Type B pancreatic cell (in vitro differentiated cells): ENCODE measurements around the gene IL16. TPM values are rescaled to one million over a fixed set of nuclear protein-coding genes. Genes with fewer than 3 reads are reported as not detected.

ENCODE experiments used
- DNase-seq: peaks from one replicate; pipeline ENCODE4 v3.0.0; 2021; ENCODE audit warnings: mixed read lengths; ENCODE audit not compliant: unreplicated experiment; ENCODE audit errors: extremely low spot score
- H3K27ac Mint-ChIP-seq: 2 replicates; pipeline ENCODE4 v1.8.0; 2021; ENCODE audit warnings: mild to moderate bottlenecking, mixed read lengths
- H3K27me3 Mint-ChIP-seq: 2 replicates; pipeline ENCODE4 v1.8.0; 2021; ENCODE audit warnings: mixed read lengths
- H3K36me3 Mint-ChIP-seq: 2 replicates; pipeline ENCODE4 v1.8.0; 2021; ENCODE audit warnings: mixed read lengths
- H3K4me1 Mint-ChIP-seq: one replicate; pipeline ENCODE4 v1.8.0; 2021; ENCODE audit warnings: mixed read lengths; ENCODE audit not compliant: unreplicated experiment
- H3K4me3 Mint-ChIP-seq: 2 replicates; pipeline ENCODE4 v1.8.0; 2021; ENCODE audit warnings: mild to moderate bottlenecking, mixed read lengths
- H3K9me3 Mint-ChIP-seq: 2 replicates; pipeline ENCODE4 v1.8.0; 2021; ENCODE audit warnings: mixed read lengths
- CTCF ChIP-seq: fragments of 200-600 bp; sonication (generic); conservative IDR thresholded peaks from 2 replicates; pipeline ENCODE4 v1.5.0; 2021; ENCODE audit warnings: antibody characterized with exemption, mild to moderate bottlenecking
- total RNA-seq: library from RNA; stranded (reverse); gene quantifications from 2 replicates; pipeline ENCODE4 v1.2.1, GENCODE V29; 2021; ENCODE audit warnings: low replicate concordance

IL16 gene
- total RNA-seq, 1 donor from 2014 or later: 0.14 TPM

GRCh38 chr15:81286621-81287121, 90.0 kb downstream of the IL16 start:
- TF ChIP-seq CTCF: no peak
- H3K27ac Mint-ChIP-seq: no peak overlapping the region
- H3K36me3 Mint-ChIP-seq: no peaks in the 10 kb centered on the region
- H3K4me1 Mint-ChIP-seq: peaks cover 5% of the 10 kb centered on the region
- no peak for DNase-seq
- H3K9me3 Mint-ChIP-seq: peaks cover 4% of the 10 kb centered on the region
- H3K27me3 Mint-ChIP-seq: no peaks in the 10 kb centered on the region
- H3K4me3 Mint-ChIP-seq: no peak overlapping the region

- Mint-ChIP-seq H3K27me3 (no peaks in the 10 kb centered on the region), H3K9me3 (no peaks in the 10 kb centered on the region), H3K36me3 (no peaks in the 10 kb centered on the region), H3K27ac (no peak overlapping the region), H3K4me1 (no peaks in the 10 kb centered on the region), H3K4me3 (no peak overlapping the region)
- no peak for DNase-seq
- no peak for TF ChIP-seq CTCF
These were observed 91.4 kb downstream of the IL16 start for GRCh38 chr15:81288040-81288439.

- no peak for TF ChIP-seq CTCF
- DNase-seq: no peak
- Mint-ChIP-seq H3K27me3 (no peaks in the 10 kb centered on the region), H3K36me3 (no peaks in the 10 kb centered on the region), H3K4me3 (no peak overlapping the region), H3K4me1 (no peaks in the 10 kb centered on the region), H3K27ac (no peak overlapping the region), H3K9me3 (no peaks in the 10 kb centered on the region)
These were observed 91.9 kb downstream of the IL16 start for GRCh38 chr15:81288616-81289015.

- Mint-ChIP-seq H3K27me3 (no peaks in the 10 kb centered on the region), H3K36me3 (no peaks in the 10 kb centered on the region), H3K9me3 (no peaks in the 10 kb centered on the region), H3K4me1 (peaks cover 4% of the 10 kb centered on the region), H3K27ac (no peak overlapping the region), H3K4me3 (no peak overlapping the region)
- TF ChIP-seq CTCF: no peak
- DNase-seq: no peak
These were observed 93.2 kb downstream of the IL16 start for GRCh38 chr15:81289910-81290309.

GRCh38 chr15:81291916-81292522, 95.3 kb downstream of the IL16 start:
- H3K9me3 Mint-ChIP-seq: no peaks in the 10 kb centered on the region
- no peaks in the 10 kb centered on the region for H3K36me3 Mint-ChIP-seq
- H3K27me3 Mint-ChIP-seq: peaks cover 5% of the 10 kb centered on the region
- no peak for DNase-seq
- no peak for TF ChIP-seq CTCF
- H3K4me1 Mint-ChIP-seq: peaks cover 8% of the 10 kb centered on the region
- no peak overlapping the region for H3K4me3 Mint-ChIP-seq
- H3K27ac Mint-ChIP-seq: no peak overlapping the region
